GM19468 (cell line): ENCODE results near the gene TMEM14C.
"Not testable (repeated sequence)": the region's sequence is repeated elsewhere in the genome, so short reads cannot be mapped to it uniquely, and the experiment has no call there.

Experiments
- ATAC-seq: cut with Tn5 transposase; IDR thresholded peaks from one replicate; pipeline ENCODE4 v1.9.1; 2021; ENCODE audit warnings: mild to moderate bottlenecking, moderate library complexity, moderate number of reproducible peaks; ENCODE audit not compliant: unreplicated experiment; ENCODE audit errors: extremely low read depth

TMEM14C gene

GRCh38 chr6:10720960-10721849 is 1.7 kb upstream of the TMEM14C start:
- ATAC-seq = not testable (repeated sequence)

- no peak for ATAC-seq
Observed at GRCh38 chr6:10721850-10722569, 860 bp upstream of the TMEM14C start.

GRCh38 chr6:10722570-10722819 is 375 bp upstream of the TMEM14C start:
- ATAC-seq = no peak

DNA sequence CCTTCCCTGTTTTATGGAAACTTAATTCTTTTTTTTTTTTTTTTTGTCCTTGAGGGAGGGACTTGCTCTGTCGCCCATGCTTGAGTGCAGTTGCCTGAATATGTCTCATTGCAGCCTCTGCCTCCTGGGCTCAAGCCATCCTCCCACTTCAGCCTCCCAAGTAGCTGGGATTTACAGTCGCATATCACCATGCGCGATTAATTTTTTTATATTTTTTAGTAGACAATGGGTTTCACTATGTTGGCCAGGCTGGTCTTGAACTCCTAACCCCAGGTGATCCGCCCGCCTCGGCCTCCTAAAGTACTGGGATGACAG is 654 bp downstream of the TMEM14C start:
- no peak for ATAC-seq

- no peak for ATAC-seq
Observed at GRCh38 chr6:10725044-10725443, 2.2 kb downstream of the TMEM14C start.

DNA sequence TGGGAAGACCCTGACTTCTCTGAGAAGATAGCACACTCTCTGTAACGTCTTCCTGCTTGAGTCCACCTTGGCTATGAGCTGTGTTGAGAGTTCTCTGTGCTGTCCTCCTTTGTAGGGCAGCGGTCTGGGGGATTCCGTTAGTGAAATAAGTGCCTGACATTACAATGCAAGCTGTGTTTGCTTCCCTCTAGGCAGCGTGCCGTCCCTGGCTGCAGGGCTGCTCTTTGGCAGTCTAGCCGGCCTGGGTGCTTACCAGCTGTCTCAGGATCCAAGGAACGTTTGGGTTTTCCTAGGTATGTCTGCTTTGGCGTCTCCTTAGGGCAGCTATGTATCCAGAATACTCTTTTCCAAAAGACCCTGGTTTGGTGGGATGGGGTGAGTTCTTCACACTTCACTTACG is 2.8 kb downstream of the TMEM14C start:
- ATAC-seq = no peak

GRCh38 chr6:10730254-10730653 is 7.4 kb downstream of the TMEM14C start:
- ATAC-seq = no peak

GRCh38 chr6:10733151-10733715 is 10.4 kb downstream of the TMEM14C start:
- no peak for ATAC-seq

- no peak for ATAC-seq
Observed at GRCh38 chr6:10733863-10734262, 11.0 kb downstream of the TMEM14C start.

DNA sequence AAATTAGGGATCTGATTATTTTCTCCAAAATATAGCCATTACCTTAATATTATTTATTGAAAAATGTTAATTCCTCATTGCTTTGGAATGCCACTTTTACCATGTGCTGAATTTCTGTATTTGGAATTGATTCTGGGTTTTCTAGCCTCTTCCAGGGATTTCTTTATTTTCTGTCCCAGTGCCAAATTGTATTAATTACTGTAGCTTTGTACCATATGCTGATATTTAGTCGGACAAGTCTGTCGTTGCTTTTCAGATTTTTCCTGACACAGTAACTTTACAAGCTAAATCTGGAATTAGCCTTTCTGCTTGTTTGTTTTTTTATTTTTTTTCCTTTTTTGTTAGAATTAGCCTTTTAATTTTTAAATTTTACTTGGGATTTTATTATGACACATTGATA is 13.9 kb downstream of the TMEM14C start:
- no peak for ATAC-seq

- no peak for ATAC-seq
Observed at GRCh38 chr6:10740061-10740460, 17.2 kb downstream of the TMEM14C start.

DNA sequence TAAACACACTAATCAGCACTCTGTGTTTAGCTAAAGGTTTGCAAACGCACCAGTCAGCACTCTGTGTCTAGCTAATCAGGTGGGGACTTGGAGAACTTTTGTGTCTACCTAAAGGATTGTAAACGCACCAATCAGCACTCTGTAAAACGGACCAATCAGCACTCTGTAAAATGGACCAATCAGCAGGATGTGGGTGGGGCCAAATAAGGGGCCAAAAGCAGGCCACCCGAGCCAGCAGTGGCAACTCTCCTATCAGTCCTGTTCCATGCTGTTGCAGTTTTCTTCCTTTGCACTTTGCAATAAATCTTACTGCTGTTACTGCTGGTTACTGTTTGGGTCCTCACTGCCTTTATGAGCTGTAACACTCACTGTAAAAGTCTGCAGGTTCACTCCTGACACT is 18.8 kb downstream of the TMEM14C start:
- not testable (repeated sequence) for ATAC-seq

GRCh38 chr6:10742251-10742650 is 19.4 kb downstream of the TMEM14C start:
- ATAC-seq = no peak

GRCh38 chr6:10743515-10743914 is 20.6 kb downstream of the TMEM14C start:
- no peak for ATAC-seq

- no peak for ATAC-seq
Observed at GRCh38 chr6:10745116-10745515, 22.2 kb downstream of the TMEM14C start.

DNA sequence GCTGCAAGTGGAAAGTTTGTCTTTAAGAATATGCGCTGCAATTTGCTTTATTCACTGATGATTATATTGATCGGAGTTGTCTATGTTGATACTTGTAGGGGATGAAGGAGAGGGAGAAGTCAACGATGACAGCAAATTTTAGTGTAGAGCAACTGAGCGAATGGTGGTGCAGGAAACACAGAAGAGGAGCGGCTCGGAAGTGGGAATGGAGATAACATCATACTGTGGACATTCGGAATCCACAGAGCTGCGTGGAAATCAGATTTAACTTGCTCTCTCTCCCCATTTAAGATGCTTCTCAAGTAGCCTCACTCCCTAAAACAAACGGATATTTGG is 24.0 kb downstream of the TMEM14C start:
- ATAC-seq = no peak

- peak; percentile 86 for ATAC-seq
Observed at GRCh38 chr6:10747251-10747972, 24.5 kb downstream of the TMEM14C start, which contains the start of gene TMEM14B. Gene TMEM14B (plus strand): TSS chr6:10747805. CDS start chr6:10749246, 1,441 bp downstream.

- ATAC-seq = no peak
Observed at GRCh38 chr6:10749734-10750133, 26.9 kb downstream of the TMEM14C start.

GRCh38 chr6:10750568-10750967 is 27.7 kb downstream of the TMEM14C start:
- not testable (repeated sequence) for ATAC-seq

- ATAC-seq = not testable (repeated sequence)
Observed at GRCh38 chr6:10751757-10752156, 28.9 kb downstream of the TMEM14C start.

DNA sequence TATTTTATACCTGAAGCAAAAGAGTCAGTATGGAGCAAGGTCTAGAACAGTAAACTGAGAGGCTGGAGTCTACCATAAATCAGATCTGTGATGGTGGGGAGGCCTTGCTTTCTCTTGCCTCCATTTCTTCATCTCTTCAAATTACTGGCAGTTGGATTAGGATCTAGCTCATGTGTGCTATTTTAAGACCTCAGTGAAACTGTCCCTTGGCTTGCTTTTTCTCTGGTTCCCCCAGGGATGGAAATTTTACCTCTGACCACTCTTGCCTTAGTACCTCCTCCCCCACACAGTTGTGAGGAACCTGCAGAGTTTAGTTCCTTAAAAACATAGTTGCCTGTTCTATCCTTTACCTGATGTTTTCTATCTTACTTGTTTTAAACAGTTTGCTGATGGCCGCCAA is 33.2 kb downstream of the TMEM14C start:
- ATAC-seq = no peak
